Measurements from ENCODE around the gene CFAP90. TPM values are rescaled to one million over a fixed set of nuclear protein-coding genes. Genes with fewer than 3 reads are reported as not detected.

The CFAP90 gene
- total RNA-seq (not detected), polyA plus RNA-seq (not detected)
- long read RNA-seq, donor 1, result 0 reads
- long read RNA-seq, donor 2, result 0 reads

GRCh38 chr5:7850395-7851239, at the start of gene CFAP90:
CFAP90 (minus strand) TSS chr5:7851133; CDS start chr5:7851021, 112 bp downstream.
- peaks cover 0 to 29% (median 8%) of the 10 kb centered on the region in 3 donors for H3K27me3 ChIP-seq (ENCODE audit: insufficient read depth in 3 of 3, low read length in 2 of 3)

GRCh38 chr5:7897014-7897600, 46.2 kb upstream of the CFAP90 start:
- intact Hi-C loops (cut with DNase I), result no loop called here
- DNase-seq (no peak), ATAC-seq (no peak)
- Histone ChIP-seq H3K4me3 (no peak overlapping the region), H3K27ac (no peak overlapping the region), H3K27me3 (ENCODE audit: insufficient read depth in 3 of 3, low read length in 2 of 3) (no peaks in the 10 kb centered on the region), H3K9me3 (no peaks in the 10 kb centered on the region), H3K36me3 (ENCODE audit: insufficient read depth in 1 of 2, low read depth in 1 of 2) (peaks cover 12 to 100% of the 10 kb centered on the region in 2 donors), H3K4me1 (no peaks in the 10 kb centered on the region)
- 67 to 81% (median 71%) methylated on average over 5 of the region's 5 CpGs for WGBS, 3 donors
- TF ChIP-seq CTCF (IDR thresholded peaks at IDR 0.05), result no peak

More at GRCh38 chr5:7850395-7851239, at the start of gene CFAP90:
- Histone ChIP-seq H3K9me3 (no peaks in the 10 kb centered on the region), H3K27ac (no peak within 1 kb of the TSS), H3K4me3 (peak within 1 kb of the TSS; percentile 70), H3K36me3 (ENCODE audit: insufficient read depth in 1 of 2, low read depth in 1 of 2) (no peaks in the 10 kb centered on the region), H3K4me1 (peaks cover 6% of the 10 kb centered on the region)
- WGBS, 3 donors, result 0 to 1% (median 1%) methylated on average over 41 to 76 of the region's 76 CpGs
- peak; percentile 18 for TF ChIP-seq CTCF (IDR thresholded peaks at IDR 0.05)
- intact Hi-C loops (cut with DNase I), result no loop called here
- ATAC-seq (peak; percentile 56 to 71 (median 64)), DNase-seq (peak; percentile 39 to 59)

- Histone ChIP-seq H3K4me3 (no peak overlapping the region), H3K36me3 (ENCODE audit: insufficient read depth in 1 of 2, low read depth in 1 of 2) (peaks cover 8 to 100% of the 10 kb centered on the region in 2 donors), H3K9me3 (no peaks in the 10 kb centered on the region), H3K27ac (no peak overlapping the region), H3K27me3 (ENCODE audit: insufficient read depth in 3 of 3, low read length in 2 of 3) (no peaks in the 10 kb centered on the region), H3K4me1 (no peaks in the 10 kb centered on the region)
- no peak for TF ChIP-seq CTCF (IDR thresholded peaks at IDR 0.05)
- DNase-seq (no peak), ATAC-seq (no peak)
- intact Hi-C loops (cut with DNase I), result no loop called here
- WGBS, 3 donors, result 76 to 88% (median 80%) methylated on average over 2 of the region's 2 CpGs
Observed at GRCh38 chr5:7894860-7895259, 43.9 kb upstream of the CFAP90 start.

GRCh38 chr5:7894439-7894838, 43.5 kb upstream of the CFAP90 start:
- intact Hi-C loops (cut with DNase I), result no loop called here
- WGBS, 3 donors, result 75 to 81% (median 79%) methylated on average over 5 of the region's 5 CpGs
- no peaks in the 10 kb centered on the region for H3K27me3 ChIP-seq (ENCODE audit: insufficient read depth in 3 of 3, low read length in 2 of 3)
- peaks cover 11 to 100% of the 10 kb centered on the region in 2 donors for H3K36me3 ChIP-seq (ENCODE audit: insufficient read depth in 1 of 2, low read depth in 1 of 2)
- H3K27ac ChIP-seq, result no peak overlapping the region
- TF ChIP-seq CTCF (IDR thresholded peaks at IDR 0.05), result no peak
- H3K9me3 ChIP-seq, result no peaks in the 10 kb centered on the region
- no peaks in the 10 kb centered on the region for H3K4me1 ChIP-seq
- DNase-seq (no peak), ATAC-seq (no peak)
- H3K4me3 ChIP-seq, result no peak overlapping the region
